Neural progenitor cell (in vitro differentiated cells): ENCODE results near the gene ASF1A. TPM values are rescaled to one million over a fixed set of nuclear protein-coding genes. Genes with fewer than 3 reads are reported as not detected.

Experiments used
- DNase-seq: peaks from one replicate; pipeline ENCODE4 v3.0.0-alpha.2; 2016; ENCODE audit warnings: low spot score
- H2AFZ ChIP-seq: fragments of 200-600 bp; sonication (generic); replicated peaks from 2 replicates; pipeline ENCODE4 v1.6.1; 2016; ENCODE audit warnings: antibody characterized with exemption
- H3F3A ChIP-seq: fragments of 200-600 bp; sonication (generic); 2 replicates; pipeline ENCODE4 v1.6.1; 2016; ENCODE audit warnings: antibody characterized with exemption, low read depth
- H3K27ac ChIP-seq: fragments of 200-600 bp; sonication (generic); 2 replicates; pipeline ENCODE4 v1.5.1; 2016; ENCODE audit warnings: mild to moderate bottlenecking
- H3K27me3 ChIP-seq: fragments of 200-600 bp; sonication (generic); 2 replicates; pipeline ENCODE4 v1.6.1; 2016; ENCODE audit warnings: mild to moderate bottlenecking, moderate library complexity
- H3K36me3 ChIP-seq: fragments of 200-600 bp; sonication (generic); 2 replicates; pipeline ENCODE4 v1.5.1; 2016
- H3K4me1 ChIP-seq: fragments of 200-600 bp; sonication (generic); 2 replicates; pipeline ENCODE4 v1.6.1; 2016; ENCODE audit warnings: mixed run types
- H3K4me2 ChIP-seq: fragments of 200-600 bp; sonication (generic); 2 replicates; pipeline ENCODE4 v1.6.1; 2016
- H3K4me3 ChIP-seq: fragments of 200-600 bp; sonication (generic); 2 replicates; pipeline ENCODE4 v1.5.1; 2016
- H3K79me2 ChIP-seq: fragments of 200-600 bp; sonication (generic); 2 replicates; pipeline ENCODE4 v1.6.1; 2016; ENCODE audit warnings: low read depth
- H3K9ac ChIP-seq: fragments of 200-600 bp; sonication (generic); 2 replicates; pipeline ENCODE4 v1.6.1; 2016
- H3K9me3 ChIP-seq: fragments of 200-600 bp; sonication (generic); 2 replicates; pipeline ENCODE4 v1.5.1; 2016; ENCODE audit warnings: low read depth
- H4K20me1 ChIP-seq: fragments of 200-600 bp; sonication (generic); 2 replicates; pipeline ENCODE4 v1.6.1; 2016; ENCODE audit warnings: low read depth
- H3K27ac Mint-ChIP-seq: 3 replicates; pipeline ENCODE4 v1.8.0; 2021; ENCODE audit warnings: mixed read lengths
- H3K27me3 Mint-ChIP-seq: 2 replicates; pipeline ENCODE4 v1.8.0; 2022; ENCODE audit warnings: low read depth, mild to moderate bottlenecking, inconsistent platforms, moderate library complexity, mixed read lengths; ENCODE audit not compliant: insufficient read depth
- H3K36me3 Mint-ChIP-seq: 3 replicates; pipeline ENCODE4 v1.8.0; 2021; ENCODE audit warnings: mixed read lengths
- H3K4me1 Mint-ChIP-seq: 3 replicates; pipeline ENCODE4 v1.8.0; 2021; ENCODE audit warnings: mixed read lengths
- H3K4me3 Mint-ChIP-seq: 3 replicates; pipeline ENCODE4 v1.8.0; 2021; ENCODE audit warnings: mild to moderate bottlenecking, moderate library complexity, mixed read lengths
- H3K9me3 Mint-ChIP-seq: 3 replicates; pipeline ENCODE4 v1.8.0; 2020; ENCODE audit warnings: mixed read lengths
- EZH2 ChIP-seq: fragments of 200-600 bp; sonication (generic); IDR thresholded peaks from 2 replicates; pipeline ENCODE4 v1.6.1; 2017; ENCODE audit warnings: antibody characterized with exemption, mild to moderate bottlenecking, moderate library complexity
- EZH2phosphoT487 ChIP-seq: fragments of 200-600 bp; sonication (generic); IDR thresholded peaks from 2 replicates; pipeline ENCODE4 v1.6.1; 2017; ENCODE audit warnings: antibody characterized with exemption
- total RNA-seq: library from RNA; depleted of rRNA; stranded (reverse); fragments of >200 nt; gene quantifications from 2 replicates; pipeline ENCODE4 v1.2.3, GENCODE V29; 2015; ENCODE audit warnings: low replicate concordance
- TF ChIP-seq, protein P1 (sequence below): fragments of 200-600 bp; sonication (generic); IDR thresholded peaks from 2 replicates; pipeline ENCODE4 v1.5.1; 2017; ENCODE audit warnings: antibody characterized with exemption, mild to moderate bottlenecking

ASF1A gene
- total RNA-seq, 1 donor from 2014 or later = 54.8 TPM

DNA sequence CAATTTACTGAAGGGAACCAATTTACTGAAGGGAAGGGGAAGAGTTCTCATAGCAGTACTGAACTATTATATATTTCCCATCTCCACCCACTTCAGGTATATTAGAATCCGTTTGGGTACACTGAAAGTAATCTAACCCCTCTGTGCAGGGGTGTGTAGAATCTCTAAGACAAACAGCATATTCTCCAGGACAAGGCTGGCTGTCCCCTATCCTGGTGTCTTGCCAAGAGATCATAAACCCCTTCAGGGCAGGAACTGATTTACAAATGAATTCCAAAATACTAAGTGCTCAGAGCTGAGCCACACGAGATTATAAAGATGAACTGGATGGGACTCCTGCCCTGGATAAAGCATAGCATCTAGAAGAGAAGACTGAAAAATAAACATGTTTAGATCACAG is 9.2 kb downstream of the ASF1A start:
- H3K27ac Mint-ChIP-seq = no peak overlapping the region
- no peaks in the 10 kb centered on the region for H3K9me3 ChIP-seq
- TF ChIP-seq EZH2phosphoT487 (no peak), EZH2 (no peak)
- TF ChIP-seq, protein P1, sequence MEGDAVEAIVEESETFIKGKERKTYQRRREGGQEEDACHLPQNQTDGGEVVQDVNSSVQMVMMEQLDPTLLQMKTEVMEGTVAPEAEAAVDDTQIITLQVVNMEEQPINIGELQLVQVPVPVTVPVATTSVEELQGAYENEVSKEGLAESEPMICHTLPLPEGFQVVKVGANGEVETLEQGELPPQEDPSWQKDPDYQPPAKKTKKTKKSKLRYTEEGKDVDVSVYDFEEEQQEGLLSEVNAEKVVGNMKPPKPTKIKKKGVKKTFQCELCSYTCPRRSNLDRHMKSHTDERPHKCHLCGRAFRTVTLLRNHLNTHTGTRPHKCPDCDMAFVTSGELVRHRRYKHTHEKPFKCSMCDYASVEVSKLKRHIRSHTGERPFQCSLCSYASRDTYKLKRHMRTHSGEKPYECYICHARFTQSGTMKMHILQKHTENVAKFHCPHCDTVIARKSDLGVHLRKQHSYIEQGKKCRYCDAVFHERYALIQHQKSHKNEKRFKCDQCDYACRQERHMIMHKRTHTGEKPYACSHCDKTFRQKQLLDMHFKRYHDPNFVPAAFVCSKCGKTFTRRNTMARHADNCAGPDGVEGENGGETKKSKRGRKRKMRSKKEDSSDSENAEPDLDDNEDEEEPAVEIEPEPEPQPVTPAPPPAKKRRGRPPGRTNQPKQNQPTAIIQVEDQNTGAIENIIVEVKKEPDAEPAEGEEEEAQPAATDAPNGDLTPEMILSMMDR = no peak
- H3K4me1 ChIP-seq = peaks cover 13% of the 10 kb centered on the region
- H3F3A ChIP-seq = no peaks in the 10 kb centered on the region
- H3K4me3 ChIP-seq = no peak overlapping the region
- H3K27me3 ChIP-seq = no peaks in the 10 kb centered on the region
- no peak overlapping the region for H3K4me3 Mint-ChIP-seq
- H3K79me2 ChIP-seq = peaks cover 82% of the 10 kb centered on the region
- H3K4me1 Mint-ChIP-seq = peaks cover 17% of the 10 kb centered on the region
- H2AFZ ChIP-seq = no peak overlapping the region
- no peaks in the 10 kb centered on the region for H3K9me3 Mint-ChIP-seq
- no peak overlapping the region for H3K4me2 ChIP-seq
- H3K27ac ChIP-seq = peak overlapping the region; percentile 25
- DNase-seq = no peak
- no peaks in the 10 kb centered on the region for H3K27me3 Mint-ChIP-seq
- H4K20me1 ChIP-seq = peaks cover 57% of the 10 kb centered on the region
- H3K36me3 Mint-ChIP-seq = peaks cover 55% of the 10 kb centered on the region
- peaks cover 14% of the 10 kb centered on the region for H3K36me3 ChIP-seq
- H3K9ac ChIP-seq = no peak overlapping the region

DNA sequence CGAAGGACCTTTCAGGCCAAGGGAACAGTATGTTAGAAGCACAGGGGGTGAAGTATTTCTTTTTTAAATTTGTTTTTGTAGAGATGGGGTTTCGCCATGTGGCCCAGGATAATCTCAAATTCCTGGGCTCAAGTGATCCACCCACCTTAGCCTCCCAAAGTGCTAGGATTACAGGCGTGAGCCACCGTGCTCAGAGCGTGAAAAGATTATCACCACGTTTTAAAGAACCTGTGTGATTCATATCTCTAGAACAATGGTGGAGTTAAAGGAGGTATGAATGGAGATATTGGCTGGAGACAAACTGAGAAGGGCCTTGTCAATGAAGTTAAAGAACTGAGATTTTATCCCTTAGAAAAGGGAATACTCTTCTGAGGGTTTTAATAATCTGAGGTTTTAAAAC is 9.7 kb downstream of the ASF1A start:
- DNase-seq = no peak
- Histone ChIP-seq H3K4me1 (peaks cover 13% of the 10 kb centered on the region), H3F3A (no peaks in the 10 kb centered on the region), H3K36me3 (peaks cover 18% of the 10 kb centered on the region), H3K4me3 (no peak overlapping the region), H3K9ac (no peak overlapping the region), H3K27me3 (no peaks in the 10 kb centered on the region), H3K9me3 (no peaks in the 10 kb centered on the region), H4K20me1 (peaks cover 52% of the 10 kb centered on the region), H3K4me2 (no peak overlapping the region), H3K27ac (peak overlapping the region; percentile 35), H2AFZ (no peak overlapping the region), H3K79me2 (peaks cover 76% of the 10 kb centered on the region)
- Mint-ChIP-seq H3K4me3 (no peak overlapping the region), H3K27ac (no peak overlapping the region), H3K4me1 (peaks cover 16% of the 10 kb centered on the region), H3K27me3 (no peaks in the 10 kb centered on the region), H3K36me3 (peaks cover 54% of the 10 kb centered on the region), H3K9me3 (no peaks in the 10 kb centered on the region)
- no peak for TF ChIP-seq EZH2
- TF ChIP-seq, protein P1 = no peak
- no peak for TF ChIP-seq EZH2phosphoT487

DNA sequence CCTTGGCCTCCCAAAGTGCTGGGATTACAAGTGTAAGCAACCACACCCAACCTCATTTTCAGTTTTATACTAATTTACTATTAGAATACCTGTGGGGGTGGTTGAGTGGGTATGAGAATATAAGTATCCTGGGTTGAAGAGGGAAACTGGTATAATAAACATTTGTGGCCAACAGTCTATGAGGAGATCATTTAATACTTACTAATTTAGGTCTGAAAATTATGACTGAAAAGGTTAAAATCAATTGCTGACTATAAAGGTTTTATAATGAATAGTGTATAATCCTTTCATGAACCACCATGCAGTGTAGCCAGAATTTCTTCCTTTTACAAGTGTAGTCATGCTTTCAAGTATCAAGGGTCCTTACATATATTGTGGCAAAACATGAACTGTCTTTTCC is 11.1 kb downstream of the ASF1A start:
- Histone ChIP-seq H3K27me3 (no peaks in the 10 kb centered on the region), H3K79me2 (peaks cover 62% of the 10 kb centered on the region), H3K4me2 (no peak overlapping the region), H2AFZ (no peak overlapping the region), H3K4me3 (no peak overlapping the region), H3K9me3 (no peaks in the 10 kb centered on the region), H4K20me1 (peaks cover 41% of the 10 kb centered on the region), H3K9ac (no peak overlapping the region), H3F3A (no peaks in the 10 kb centered on the region), H3K4me1 (peaks cover 3% of the 10 kb centered on the region), H3K36me3 (peaks cover 25% of the 10 kb centered on the region), H3K27ac (no peak overlapping the region)
- no peak overlapping the region for H3K27ac Mint-ChIP-seq
- H3K27me3 Mint-ChIP-seq = no peaks in the 10 kb centered on the region
- no peaks in the 10 kb centered on the region for H3K9me3 Mint-ChIP-seq
- H3K4me1 Mint-ChIP-seq = peaks cover 5% of the 10 kb centered on the region
- no peak overlapping the region for H3K4me3 Mint-ChIP-seq
- peaks cover 52% of the 10 kb centered on the region for H3K36me3 Mint-ChIP-seq
- TF ChIP-seq EZH2phosphoT487 (no peak), EZH2 (no peak)
- TF ChIP-seq, protein P1 = no peak
- DNase-seq = no peak
